HG03045 (cell line): ENCODE data around the gene FAT4.

Experiments
- ATAC-seq: cut with Tn5 transposase; IDR thresholded peaks from one replicate; pipeline ENCODE4 v1.9.1; 2021; ENCODE audit warnings: mild to moderate bottlenecking, moderate library complexity; ENCODE audit not compliant: unreplicated experiment

Gene FAT4

DNA sequence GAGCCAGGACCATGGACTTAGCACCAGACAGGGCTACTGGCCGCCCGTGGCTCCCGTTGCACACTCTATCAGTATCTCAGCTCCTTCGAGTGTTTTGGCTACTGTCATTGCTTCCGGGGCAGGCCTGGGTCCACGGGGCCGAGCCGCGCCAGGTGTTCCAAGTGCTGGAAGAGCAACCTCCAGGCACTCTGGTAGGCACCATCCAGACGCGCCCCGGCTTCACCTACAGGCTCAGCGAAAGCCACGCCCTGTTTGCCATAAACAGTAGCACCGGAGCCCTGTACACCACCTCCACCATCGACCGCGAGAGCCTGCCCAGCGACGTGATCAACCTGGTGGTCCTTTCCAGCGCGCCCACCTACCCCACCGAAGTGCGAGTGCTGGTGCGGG lies 1.6 kb downstream of the FAT4 start:
- no peak for ATAC-seq

GRCh38 chr4:125316791-125317524 lies 2.2 kb downstream of the FAT4 start:
- ATAC-seq: no peak

GRCh38 chr4:125317525-125317877 lies 2.7 kb downstream of the FAT4 start:
- no peak for ATAC-seq

GRCh38 chr4:125319311-125319710 lies 4.6 kb downstream of the FAT4 start:
- no peak for ATAC-seq

DNA sequence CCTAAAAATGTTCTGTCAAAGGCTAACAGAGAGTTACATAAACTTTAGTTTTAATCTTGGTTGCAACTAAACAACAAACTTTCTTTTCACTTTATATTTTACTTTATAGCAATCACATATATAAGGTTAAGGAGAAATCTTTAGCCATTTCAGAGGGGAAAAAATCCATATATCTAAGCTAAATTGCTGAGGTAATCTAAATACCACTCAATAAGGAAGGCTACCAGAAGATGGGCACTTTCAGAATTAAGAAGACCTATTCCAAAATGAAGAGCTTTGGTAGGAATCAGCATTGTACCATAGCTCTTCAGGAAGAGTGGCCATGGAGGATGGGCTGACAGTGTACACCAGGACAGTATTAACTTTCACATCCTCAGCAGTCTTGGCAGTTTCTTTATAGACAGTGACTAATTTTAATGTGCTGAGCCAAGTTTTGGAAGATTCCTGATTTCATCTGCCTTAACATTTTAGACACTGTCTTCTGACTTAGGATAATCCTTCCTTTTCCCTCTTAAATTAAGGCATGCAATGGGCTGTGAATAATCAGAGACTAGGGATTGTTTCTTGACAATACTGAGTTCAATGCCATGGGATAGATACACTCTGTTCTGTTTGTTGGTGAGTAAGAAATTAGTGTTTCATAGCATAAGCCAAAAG lies 7.1 kb downstream of the FAT4 start:
- no peak for ATAC-seq

DNA sequence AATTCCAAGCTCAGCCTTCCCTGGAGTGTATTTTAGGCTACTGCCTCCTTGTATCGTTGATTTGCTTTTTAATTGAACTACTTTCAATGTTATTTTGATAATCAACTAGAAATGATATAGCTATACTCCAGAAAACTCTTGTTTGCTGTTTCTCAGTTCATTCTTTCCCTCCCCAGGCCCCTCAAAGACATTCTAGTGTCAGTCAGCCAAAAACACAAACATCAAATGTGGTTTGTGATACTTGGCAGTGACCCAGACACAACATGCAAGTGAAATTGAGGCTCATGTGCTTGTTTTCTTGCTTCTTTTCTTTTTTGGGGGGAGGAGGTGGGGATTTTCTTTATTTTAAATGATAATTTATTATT lies 7.6 kb downstream of the FAT4 start:
- ATAC-seq: no peak

DNA sequence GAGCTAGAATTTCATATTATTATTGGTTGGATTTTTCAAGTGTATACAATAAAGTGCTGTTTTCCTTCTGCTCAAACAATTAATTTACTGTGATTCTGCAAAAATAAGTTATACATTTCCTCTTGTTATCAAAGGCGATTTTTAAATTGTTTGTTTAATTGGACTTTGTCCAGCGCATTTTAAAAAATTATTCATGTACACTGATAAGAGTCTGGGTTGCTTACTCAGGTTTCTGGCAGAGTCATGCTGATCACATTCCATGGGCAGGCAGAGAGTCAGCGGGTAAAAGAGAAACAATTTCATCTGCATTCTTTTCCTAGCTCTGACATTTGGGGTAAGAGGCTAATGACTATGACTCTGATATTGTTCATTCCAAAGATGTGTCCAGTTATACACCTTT lies 8.9 kb downstream of the FAT4 start:
- no peak for ATAC-seq

- no peak for ATAC-seq
Measured at GRCh38 chr4:125325733-125326132, 11.0 kb downstream of the FAT4 start.

DNA sequence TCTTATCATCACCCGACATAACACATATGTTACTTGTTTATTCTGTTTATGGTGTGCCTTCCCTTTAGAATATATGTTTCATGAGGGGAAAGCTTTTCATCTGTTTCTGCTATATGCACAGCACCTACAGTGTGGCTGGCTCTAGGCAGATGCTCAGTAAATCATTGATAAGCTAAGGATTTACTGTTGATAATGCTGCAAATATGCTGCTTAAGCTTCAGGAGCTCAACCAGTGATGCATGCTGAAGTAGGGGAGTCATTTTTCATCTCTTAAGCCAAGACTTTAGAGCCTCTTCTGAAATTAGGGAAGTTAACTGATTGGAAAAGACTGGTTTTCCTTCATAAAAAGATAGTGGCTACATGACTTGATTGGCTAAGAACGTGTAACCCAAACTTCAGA lies 16.4 kb downstream of the FAT4 start:
- ATAC-seq: no peak

GRCh38 chr4:125334926-125335325 lies 20.2 kb downstream of the FAT4 start:
- no peak for ATAC-seq

DNA sequence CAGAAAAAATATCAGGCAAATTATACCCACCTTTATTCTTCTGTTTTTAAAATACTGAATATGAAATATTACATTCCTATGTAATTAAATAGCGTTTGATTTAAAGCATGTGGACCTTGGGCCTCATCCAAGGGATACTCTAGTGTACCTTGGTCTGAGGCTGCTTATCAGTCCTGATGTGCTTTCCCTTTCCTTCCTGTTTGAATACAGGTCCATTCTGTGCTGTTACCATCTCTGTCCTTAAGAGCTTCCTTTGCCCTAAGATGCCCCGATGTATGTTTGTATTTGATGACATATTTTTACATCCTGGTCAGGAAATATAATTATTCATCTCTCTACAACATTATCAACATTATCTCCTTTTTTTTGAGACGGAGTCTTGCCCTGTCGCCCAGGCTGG lies 24.1 kb downstream of the FAT4 start:
- no peak for ATAC-seq

DNA sequence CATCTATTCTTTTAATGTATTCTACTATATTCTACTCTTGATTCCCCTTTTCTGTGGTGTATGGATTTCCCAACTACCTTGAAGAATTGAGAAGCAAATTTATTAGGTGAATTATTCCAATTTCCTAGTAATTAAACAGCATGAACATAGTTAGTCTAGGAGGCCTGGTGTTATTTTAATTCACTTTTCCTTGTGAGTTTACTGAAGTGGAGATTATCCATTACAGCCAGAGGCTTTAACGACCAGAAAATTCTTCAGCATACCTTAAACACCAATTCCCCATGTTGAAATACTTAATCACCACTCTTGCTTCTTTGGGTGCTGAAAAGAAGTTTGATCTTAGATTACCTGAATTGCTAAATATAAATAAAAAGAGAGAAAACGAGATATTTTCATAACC lies 29.4 kb downstream of the FAT4 start:
- no peak for ATAC-seq

DNA sequence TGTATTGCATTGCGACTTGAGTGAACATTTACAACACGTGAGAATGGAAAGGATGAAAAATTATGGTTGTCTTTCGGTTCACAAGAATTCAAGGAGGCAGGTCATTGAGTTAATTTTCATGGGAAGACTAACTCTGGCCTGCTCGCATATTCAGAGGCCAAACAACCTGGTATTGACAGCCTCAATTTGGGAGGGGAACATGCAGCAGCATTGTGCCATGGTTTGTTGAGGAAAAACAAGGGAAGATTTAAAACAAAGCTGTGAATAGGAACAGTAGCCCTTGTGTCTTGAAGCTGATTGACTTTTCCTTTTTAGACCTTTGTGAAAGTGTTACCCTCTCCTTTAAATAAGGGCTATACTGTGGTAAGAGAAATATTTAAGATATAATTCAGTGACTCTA lies 31.9 kb downstream of the FAT4 start:
- no peak for ATAC-seq

DNA sequence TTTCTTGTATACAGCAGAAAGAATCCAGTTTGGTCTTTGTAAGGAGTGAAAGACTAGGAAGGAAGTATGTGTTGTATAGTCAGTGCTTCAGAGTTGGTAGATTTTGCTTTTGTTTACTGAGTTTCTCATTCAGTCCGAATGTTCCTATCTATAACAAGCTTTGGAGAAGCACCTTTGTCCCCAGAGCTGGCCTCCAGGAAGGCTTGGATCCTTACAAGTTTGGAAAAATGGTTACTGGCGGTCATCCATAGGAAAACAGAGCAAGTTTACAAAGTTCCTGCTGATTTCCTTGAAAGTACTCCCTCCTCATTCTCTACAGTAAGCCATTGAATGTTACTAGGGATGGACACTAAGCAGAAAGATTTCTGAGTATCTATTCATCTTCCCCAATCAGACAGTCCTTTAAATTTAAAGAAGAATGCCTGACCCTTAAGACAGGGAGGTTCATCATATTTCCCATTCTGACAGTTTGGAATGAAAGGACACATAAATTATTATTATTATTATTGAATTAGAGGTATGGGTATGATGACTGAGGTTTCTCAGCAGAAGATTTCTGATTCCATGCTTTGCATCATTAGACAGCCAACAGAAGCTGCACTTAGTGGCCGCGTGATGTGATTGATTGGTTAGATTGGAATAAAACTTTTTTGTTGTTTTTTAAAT lies 35.8 kb downstream of the FAT4 start:
- ATAC-seq: no peak

DNA sequence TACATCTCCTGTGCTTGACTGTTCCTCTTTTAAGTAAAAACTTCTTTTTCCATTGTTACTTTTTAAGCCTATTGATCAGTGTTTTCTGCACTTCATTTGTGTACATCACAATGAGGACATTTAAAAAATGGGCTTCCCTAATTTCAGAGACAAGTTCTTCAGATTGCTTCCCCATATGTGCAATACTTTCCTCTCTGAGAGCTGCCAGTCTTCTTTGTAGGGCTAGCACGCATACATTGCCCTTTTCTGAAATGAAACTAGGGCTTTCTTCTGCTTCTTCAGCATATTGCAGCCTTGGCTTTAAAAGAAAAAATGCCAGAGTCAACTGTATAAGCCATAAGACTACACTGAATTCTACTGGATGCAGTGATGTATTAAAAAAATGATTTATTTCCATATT lies 37.8 kb downstream of the FAT4 start:
- no peak for ATAC-seq

- no peak for ATAC-seq
Measured at GRCh38 chr4:125353131-125353530, 38.4 kb downstream of the FAT4 start.

DNA sequence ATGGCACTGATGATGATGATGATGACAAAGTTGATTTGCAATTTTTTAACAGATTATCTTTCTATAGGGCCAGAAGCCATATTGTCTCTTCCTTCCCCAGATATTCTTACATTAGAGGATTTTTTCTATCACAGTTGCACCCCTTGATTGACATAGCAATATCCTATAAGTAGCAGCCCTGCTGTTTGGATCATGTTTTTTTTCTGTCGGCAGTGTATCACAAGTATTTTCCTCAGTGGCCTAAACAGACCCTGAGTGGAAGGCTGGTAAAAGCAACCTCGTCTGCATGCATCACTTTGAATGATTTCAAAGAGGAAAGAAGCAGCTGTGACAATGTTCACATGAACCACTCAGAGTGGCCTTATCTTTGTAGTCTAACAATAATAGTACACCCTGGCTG lies 41.0 kb downstream of the FAT4 start:
- no peak for ATAC-seq

GRCh38 chr4:125357675-125358074 lies 42.9 kb downstream of the FAT4 start:
- no peak for ATAC-seq

DNA sequence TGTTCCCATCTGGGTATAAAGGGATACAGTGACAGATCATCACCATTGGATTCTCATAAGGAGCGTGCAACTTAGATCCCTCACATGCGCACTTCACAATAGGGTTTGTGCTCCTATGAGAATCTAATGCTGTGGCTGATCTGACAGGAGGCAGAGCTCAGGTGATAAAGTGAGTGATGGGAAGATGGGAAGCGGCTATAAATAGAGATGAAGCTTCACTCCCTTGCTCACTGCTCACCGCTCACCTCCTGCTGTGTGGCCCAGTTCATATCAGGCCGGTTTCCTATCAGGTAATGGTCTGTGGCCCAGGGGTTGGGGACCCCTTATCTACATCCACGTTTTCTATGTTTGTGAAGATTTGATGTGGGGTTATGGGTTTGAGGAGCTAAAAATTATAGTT lies 43.7 kb downstream of the FAT4 start:
- no peak for ATAC-seq

DNA sequence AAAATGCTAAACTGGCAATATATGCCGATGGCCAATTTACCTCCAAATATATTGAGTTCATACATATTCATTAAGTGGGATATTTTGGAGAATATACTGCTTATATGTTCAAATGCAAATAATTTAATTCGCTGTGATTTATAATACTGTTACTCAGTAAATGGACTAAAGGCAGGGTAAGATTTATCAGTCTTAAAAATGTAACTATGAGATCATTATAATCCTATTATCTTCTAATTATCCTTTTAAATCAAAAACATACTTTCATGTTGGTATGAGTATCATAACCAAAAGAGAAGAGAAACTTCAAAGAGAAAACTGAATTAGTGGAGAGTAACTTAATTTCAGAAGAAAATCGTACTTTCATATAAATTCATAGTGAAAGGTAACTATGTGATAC lies 44.6 kb downstream of the FAT4 start:
- ATAC-seq: no peak

DNA sequence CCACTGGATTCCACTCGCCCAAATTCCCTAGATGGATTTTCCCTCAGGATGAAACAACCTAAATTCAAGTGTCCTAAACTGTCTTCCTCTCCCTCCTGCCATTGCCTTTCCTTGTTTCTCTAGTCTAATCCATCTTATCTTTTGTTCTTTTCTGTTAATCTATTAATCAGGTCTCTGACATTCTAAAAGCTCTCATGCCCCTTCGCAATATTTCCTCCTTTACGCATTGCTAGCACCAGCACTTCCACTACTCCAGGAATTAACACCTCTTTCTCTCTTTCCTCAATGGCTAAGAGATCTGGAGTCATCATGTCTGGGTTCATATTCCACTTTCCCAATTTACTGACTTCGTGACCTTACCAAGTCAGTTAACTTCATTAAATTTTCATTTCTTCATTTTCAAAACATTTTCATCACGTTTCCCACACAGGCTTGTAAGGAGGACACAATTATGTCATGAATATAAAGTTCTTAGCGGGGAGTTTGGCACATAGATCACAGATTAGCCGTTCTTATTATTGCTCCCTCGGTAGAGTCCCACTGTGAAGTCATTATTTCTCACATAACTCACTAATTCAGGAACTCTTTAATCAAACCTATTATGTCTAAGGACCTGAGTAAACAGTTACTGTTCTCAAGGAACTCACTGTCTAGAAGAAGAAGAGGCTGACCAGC lies 45.3 kb downstream of the FAT4 start:
- no peak for ATAC-seq

- no peak for ATAC-seq
Measured at GRCh38 chr4:125360727-125361126, 46.0 kb downstream of the FAT4 start.
